HG03066 (cell line): ENCODE data around the gene COL4A2.
"Not testable (repeated sequence)": the region's sequence is repeated elsewhere in the genome, so short reads cannot be mapped to it uniquely, and the experiment has no call there.

ENCODE experiments used
- ATAC-seq: cut with Tn5 transposase; IDR thresholded peaks from one replicate; pipeline ENCODE4 v1.9.1; 2021; ENCODE audit warnings: low read depth; ENCODE audit not compliant: unreplicated experiment

The COL4A2 gene

DNA sequence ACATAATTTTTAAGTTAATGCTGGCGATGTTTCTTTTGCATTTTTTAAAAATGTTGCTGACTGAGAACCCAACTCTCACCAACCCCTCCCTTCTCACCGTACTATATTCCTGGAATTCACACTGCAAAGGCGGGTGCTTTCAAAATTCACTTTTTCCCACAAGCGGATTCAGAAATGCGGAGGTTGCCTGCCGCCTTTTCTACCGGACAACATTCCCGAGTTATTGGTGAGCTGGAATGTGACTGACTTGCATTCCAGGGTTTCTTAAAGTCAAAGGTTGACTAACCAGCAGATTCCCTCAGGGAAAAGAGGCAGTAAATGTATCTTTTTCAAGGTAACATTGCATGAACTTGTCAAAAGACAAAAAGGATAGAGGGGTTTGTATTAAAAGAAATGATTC is 141.1 kb downstream of the COL4A2 start:
- no peak for ATAC-seq

DNA sequence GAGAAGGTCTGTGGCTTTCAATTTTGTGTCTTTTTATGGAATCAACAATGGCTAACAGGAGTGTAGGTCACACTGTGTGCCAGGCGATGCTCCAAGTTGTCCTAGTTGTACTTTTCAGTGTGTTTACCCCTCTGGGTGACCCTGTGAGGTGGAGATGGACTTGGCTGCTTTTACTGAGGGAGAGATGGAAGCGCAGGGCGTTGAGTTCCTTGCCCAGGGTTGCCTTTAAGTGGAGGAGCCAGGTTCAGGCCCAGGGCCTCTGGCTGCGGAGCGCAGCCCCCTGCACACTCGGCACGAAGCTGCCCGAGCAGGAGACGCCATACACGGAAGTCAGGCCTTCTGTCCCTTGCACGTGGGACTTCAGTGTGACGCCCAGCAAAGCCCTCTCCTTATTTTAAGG is 141.6 kb downstream of the COL4A2 start:
- no peak for ATAC-seq

- ATAC-seq, result no peak
These were observed 142.3 kb downstream of the COL4A2 start for GRCh38 chr13:110449219-110450015.

GRCh38 chr13:110450016-110450900 is 143.2 kb downstream of the COL4A2 start:
- no peak for ATAC-seq

GRCh38 chr13:110450941-110451730 is 144.1 kb downstream of the COL4A2 start:
- ATAC-seq, result no peak

GRCh38 chr13:110453091-110453490 is 146.0 kb downstream of the COL4A2 start:
- ATAC-seq, result not testable (repeated sequence)

DNA sequence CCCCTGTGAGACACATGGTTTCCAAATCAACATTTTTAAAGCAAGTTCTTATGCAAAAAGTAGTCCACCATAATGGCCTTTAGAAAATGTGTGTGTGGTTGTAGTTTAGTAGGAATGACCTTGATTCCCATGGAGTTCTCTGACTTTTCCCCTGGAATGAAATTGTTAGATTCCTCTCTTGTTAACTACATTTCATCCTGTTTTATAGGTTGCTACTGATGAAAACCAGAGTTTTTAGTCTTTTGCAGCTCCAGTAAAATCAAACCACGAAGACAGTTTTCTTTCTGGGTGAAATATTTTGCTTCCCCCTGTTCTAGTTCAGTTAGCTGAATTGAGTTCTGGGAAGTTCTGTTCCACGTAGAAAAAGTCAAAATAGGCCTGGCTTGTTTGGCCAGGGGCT is 146.7 kb downstream of the COL4A2 start:
- no peak for ATAC-seq

DNA sequence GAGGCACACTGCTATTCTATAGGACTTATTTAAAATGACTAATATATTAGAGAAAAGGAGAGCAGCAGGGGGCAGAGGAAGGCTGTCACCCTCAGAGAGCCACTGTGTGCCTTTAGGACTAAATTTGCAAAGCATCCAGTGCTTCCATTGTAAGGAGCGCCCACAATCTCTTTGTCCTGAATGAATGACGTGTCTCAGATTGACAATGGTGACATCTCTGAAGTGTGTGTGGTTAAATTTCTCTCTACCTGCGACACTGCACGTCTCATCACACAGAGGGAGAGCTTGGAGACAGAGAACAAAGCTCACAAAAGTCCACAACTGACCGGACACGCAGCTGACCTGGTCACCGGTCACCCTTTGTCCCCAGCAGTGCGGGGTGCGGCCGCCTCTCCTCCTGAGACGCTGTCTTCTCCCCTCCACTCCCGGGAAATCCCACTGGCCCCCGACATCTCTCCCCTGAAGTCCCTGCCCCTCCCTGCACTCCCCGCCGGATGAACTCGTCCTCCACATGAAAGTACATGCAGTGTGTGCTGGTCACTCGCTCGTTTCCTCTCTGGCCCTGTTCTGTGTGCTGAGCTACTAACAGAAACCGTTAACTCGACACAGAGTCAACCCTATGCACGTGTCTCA is 147.3 kb downstream of the COL4A2 start:
- no peak for ATAC-seq

DNA sequence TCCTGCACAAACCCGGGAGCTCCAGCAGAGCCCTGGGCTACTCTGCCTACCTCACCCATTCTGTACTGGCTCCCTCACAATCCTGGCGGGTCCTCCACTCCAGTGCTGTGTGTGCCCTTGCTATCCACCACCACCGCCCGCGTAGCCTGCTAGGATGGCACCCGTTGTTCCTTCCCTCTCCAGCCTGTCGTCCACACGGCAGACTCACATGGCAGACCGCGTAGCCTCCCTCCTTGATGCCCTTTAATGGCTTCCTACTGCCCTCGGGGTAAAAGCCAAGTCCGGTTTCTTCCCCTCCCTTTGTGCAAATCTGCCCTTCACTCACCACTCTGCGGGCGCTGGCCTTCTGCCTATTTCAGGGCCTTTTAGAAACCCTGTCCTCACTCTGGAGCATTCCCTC is 147.9 kb downstream of the COL4A2 start:
- no peak for ATAC-seq

- peak; percentile 6 for ATAC-seq
These were observed 148.4 kb downstream of the COL4A2 start for GRCh38 chr13:110455444-110455843.

- peak; percentile 96 for ATAC-seq
These were observed 148.9 kb downstream of the COL4A2 start for GRCh38 chr13:110455941-110456340.

DNA sequence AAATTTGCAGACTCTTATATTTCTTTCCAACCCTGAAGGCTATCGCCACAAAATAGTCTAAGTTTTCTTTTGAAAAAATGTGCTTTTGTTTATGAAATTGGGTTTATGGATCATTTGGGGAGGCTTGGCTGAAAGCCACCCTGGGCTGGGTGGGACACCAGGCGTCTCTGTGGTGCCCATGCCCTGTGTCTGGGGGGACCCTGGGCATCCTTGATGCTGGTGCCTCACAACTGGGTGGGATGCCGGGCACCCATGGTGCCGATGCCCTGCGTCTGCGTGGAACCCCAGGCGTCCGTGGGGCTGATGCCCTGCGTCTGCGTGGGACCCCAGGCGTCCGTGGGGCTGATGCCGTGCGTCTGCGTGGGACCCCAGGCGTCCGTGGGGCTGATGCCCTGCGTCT is 149.5 kb downstream of the COL4A2 start:
- ATAC-seq, result no peak

GRCh38 chr13:110457361-110457760 is 150.3 kb downstream of the COL4A2 start:
- no peak for ATAC-seq

- no peak for ATAC-seq
These were observed 150.9 kb downstream of the COL4A2 start for GRCh38 chr13:110458017-110458416.

DNA sequence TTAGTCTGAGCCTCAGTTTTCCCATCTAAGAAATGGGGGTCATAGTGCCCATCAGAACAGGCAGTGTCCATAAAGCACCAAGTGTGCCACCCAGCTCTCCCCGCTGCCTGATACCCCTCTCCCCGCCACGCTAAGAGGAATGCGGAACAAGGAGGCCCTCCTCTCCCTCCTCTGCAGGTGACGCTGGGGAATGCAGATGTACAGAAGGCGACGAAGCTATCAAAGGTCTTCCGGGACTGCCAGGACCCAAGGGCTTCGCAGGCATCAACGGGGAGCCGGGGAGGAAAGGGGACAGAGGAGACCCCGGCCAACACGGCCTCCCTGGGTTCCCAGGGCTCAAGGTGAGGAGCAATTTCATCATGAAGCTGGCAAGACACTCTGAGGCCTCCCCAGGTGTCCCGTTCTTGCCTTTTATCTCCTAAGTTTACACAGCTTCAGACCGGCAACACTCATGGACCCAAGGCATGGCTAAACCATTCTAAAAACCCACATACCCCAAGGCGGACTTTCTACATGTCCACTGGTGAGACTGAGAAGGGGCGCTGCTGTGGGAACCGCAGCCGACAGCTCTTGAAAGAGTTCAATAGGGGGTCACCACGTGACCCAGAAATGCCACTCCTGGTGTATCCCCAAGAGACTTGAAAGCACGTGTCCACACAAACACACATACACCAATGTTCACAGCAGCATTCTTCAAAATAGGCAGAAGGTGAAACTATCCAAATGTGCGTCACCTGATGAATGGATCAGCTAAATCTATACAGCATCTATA is 151.7 kb downstream of the COL4A2 start:
- no peak for ATAC-seq

DNA sequence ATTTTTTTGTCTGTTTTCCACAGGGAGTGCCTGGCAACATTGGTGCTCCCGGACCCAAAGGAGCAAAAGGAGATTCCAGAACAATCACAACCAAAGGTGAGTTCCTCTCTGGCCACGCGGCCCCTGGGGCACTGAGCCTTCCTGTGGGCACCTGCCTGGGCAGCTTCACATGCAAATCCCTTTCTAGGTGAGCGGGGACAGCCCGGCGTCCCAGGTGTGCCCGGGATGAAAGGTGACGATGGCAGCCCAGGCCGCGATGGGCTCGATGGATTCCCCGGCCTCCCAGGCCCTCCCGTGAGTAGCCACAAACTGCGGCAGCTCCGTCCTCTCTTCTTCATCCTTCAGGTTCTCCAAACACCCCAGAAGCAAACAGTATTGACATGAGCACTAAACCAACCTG is 155.0 kb downstream of the COL4A2 start:
- no peak for ATAC-seq

DNA sequence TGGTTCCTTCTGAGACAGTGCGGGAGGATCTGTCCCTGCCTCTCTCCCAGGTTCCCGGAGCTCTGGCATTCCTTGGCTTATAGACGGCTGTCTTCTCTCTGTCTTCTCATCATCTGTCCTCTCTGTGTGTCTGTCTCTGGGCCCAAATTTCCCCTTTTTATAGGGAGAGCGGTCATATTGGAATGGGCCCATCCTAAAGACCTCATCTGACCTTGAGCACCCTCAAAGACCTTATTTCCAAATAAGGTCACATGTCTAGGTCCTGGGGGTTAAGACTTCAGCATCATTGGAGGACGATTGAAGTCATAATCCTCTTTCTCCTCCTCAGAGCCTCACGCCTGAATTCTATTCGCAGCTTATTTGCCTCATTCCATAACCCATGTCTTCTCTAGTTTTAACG is 156.1 kb downstream of the COL4A2 start:
- ATAC-seq, result no peak

GRCh38 chr13:110463871-110464510 is 156.9 kb downstream of the COL4A2 start:
- no peak for ATAC-seq
